Testis (tissue), 3 donors: ENCODE measurements around the gene EHD4. TPM values are rescaled to one million over a fixed set of nuclear protein-coding genes. Genes with fewer than 3 reads are reported as not detected.

Experiments used
- DNase-seq: peaks from one replicate; pipeline ENCODE4 v3.0.0-alpha.2; 2019
- H3K27ac ChIP-seq, 2 donors: fragments of 200-600 bp; sonication (generic); one replicate each; pipeline ENCODE4 v1.5.1; 2019
- H3K27me3 ChIP-seq: fragments of 200-600 bp; sonication (generic); one replicate; pipeline ENCODE4 v1.5.1; 2019
- H3K36me3 ChIP-seq: fragments of 200-600 bp; sonication (generic); one replicate; pipeline ENCODE4 v1.5.1; 2017; ENCODE audit warnings: low read depth; ENCODE audit errors: missing control alignments
- H3K4me1 ChIP-seq: fragments of 200-600 bp; sonication (generic); one replicate; pipeline ENCODE4 v1.5.1; 2019
- H3K4me3 ChIP-seq, 2 donors: fragments of 200-600 bp; sonication (generic); one replicate each; pipeline ENCODE4 v1.5.1; 2017 to 2019
- H3K9me3 ChIP-seq: fragments of 200-600 bp; sonication (generic); one replicate; pipeline ENCODE4 v1.5.1; 2017
- POLR2A ChIP-seq: fragments of 450-650 bp; IDR thresholded peaks from one replicate; pipeline ENCODE4 v1.6.1; 2017; ENCODE audit warnings: antibody characterized with exemption, mild to moderate bottlenecking, moderate library complexity
- WGBS, 2 donors: methylation state at CpG; one replicate each; pipeline ENCODE4 v1.1.5; 2018; 5-methylcytosine and 5-hydroxymethylcytosine counted together
- intact Hi-C: fragments of 100-400 bp; cut with DNase I; formaldehyde crosslinking; loops from one replicate; pipeline ENCODE4 v1.15.1; 2023; ENCODE audit warnings: low total_unique reads
- polyA plus RNA-seq: library from polyadenylated mRNA; stranded (reverse); fragments of 350-450 nt; fragmentation: Illumina TruSeq; extraction: RNeasy Lipid Tissue Mini Kit (QIAGEN cat#74804); gene quantifications from one replicate; pipeline ENCODE4 v1.2.3, GENCODE V29; 2014; ENCODE audit warnings: low read depth, low replicate concordance; ENCODE audit not compliant: insufficient read depth
- total RNA-seq, 2 donors: library from RNA; depleted of rRNA; stranded (reverse); fragments of >200 nt; gene quantifications; one replicate each; pipeline ENCODE4 v1.2.3, GENCODE V29; 2016
- TF ChIP-seq, protein P1 (sequence below), 3 experiments: fragments of 450-650 bp in 2 of 3; fragments of 200-600 bp in 1 of 3; sonication (generic) in 1 of 3; IDR thresholded peaks; one replicate each; pipeline ENCODE4 v1.5.1; 2016 to 2019; ENCODE audit warnings: antibody characterized with exemption in 3 of 3, mild to moderate bottlenecking in 2 of 3, moderate library complexity in 1 of 3

Gene EHD4
- total and polyA plus RNA-seq, 3 donors from 2014 or later = 8.0 to 10.2 (median 9.4) TPM

DNA sequence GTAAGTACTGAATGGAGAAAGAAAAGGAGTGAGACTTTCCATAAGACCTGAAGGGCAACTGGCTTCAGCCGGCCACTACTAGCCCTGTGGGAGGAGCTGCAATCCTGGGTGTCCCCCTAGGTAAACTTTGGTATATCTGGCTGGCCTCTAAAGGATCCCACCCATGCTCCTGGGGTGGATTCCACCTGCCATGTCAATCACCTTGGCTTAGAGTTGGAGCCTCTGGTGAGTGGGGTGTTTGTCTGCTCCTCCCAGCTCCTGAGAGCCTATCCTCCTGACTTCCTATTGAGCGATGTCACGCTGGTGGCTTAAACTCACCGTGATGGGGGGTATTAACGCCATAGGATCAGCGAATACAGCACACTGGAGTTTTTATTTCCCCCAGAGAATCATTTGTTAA lies 81.1 kb downstream of the EHD4 start:
- Histone ChIP-seq H3K27me3 (no peaks in the 10 kb centered on the region), H3K27ac (no peak overlapping the region), H3K4me3 (no peak overlapping the region), H3K4me1 (peaks cover 12% of the 10 kb centered on the region), H3K9me3 (no peaks in the 10 kb centered on the region), H3K36me3 (no peaks in the 10 kb centered on the region)
- TF ChIP-seq, protein P1, sequence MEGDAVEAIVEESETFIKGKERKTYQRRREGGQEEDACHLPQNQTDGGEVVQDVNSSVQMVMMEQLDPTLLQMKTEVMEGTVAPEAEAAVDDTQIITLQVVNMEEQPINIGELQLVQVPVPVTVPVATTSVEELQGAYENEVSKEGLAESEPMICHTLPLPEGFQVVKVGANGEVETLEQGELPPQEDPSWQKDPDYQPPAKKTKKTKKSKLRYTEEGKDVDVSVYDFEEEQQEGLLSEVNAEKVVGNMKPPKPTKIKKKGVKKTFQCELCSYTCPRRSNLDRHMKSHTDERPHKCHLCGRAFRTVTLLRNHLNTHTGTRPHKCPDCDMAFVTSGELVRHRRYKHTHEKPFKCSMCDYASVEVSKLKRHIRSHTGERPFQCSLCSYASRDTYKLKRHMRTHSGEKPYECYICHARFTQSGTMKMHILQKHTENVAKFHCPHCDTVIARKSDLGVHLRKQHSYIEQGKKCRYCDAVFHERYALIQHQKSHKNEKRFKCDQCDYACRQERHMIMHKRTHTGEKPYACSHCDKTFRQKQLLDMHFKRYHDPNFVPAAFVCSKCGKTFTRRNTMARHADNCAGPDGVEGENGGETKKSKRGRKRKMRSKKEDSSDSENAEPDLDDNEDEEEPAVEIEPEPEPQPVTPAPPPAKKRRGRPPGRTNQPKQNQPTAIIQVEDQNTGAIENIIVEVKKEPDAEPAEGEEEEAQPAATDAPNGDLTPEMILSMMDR (IDR thresholded peaks at IDR 0.05) = no peak
- no peak for TF ChIP-seq POLR2A
- WGBS, 2 donors = 93 to 96% methylated on average over 6 of the region's 6 CpGs
- intact Hi-C loops = no loop called here
- DNase-seq = no peak

DNA sequence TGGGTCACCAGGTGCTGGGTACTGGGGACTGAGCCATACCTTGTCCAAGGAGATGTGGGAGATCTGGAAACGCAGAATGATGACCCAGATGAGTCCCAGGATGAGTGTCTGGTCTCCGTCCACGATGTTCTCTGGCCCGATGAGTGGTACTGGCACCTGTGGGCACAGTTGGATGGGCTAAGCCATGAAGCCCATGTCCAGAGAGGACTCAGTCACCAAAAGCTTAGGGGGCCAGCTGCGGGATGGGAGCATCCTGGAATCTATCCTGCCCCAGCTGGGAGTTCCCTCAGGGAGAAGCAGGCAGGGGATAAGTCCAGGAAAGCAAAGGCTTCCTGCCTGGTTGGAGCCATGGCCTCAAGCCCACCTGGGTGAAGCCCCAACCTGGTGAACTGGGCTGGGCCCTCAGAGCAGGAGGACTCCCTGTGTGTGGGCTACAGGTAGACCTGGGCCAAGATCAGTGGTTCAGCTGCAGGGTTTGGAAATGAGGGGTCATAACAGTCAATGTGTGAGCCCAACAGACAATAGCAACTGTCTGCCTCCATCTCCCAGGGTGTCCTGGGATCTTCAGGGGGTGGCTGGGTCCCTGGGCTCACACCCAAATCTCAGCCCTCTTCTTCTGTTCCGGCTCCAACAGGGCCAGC lies 82.2 kb downstream of the EHD4 start:
- Histone ChIP-seq H3K27ac (no peak overlapping the region), H3K4me1 (peaks cover 12% of the 10 kb centered on the region), H3K4me3 (no peak overlapping the region), H3K9me3 (no peaks in the 10 kb centered on the region), H3K27me3 (no peaks in the 10 kb centered on the region), H3K36me3 (no peaks in the 10 kb centered on the region)
- intact Hi-C loops = no loop called here
- no peak for DNase-seq
- 93% methylated on average over 6 of the region's 6 CpGs; no CpG with 5 or more reads in 1 of the 2 donors for WGBS, 2 donors
- TF ChIP-seq, protein P1 (IDR thresholded peaks at IDR 0.05) = no peak
- no peak for TF ChIP-seq POLR2A

DNA sequence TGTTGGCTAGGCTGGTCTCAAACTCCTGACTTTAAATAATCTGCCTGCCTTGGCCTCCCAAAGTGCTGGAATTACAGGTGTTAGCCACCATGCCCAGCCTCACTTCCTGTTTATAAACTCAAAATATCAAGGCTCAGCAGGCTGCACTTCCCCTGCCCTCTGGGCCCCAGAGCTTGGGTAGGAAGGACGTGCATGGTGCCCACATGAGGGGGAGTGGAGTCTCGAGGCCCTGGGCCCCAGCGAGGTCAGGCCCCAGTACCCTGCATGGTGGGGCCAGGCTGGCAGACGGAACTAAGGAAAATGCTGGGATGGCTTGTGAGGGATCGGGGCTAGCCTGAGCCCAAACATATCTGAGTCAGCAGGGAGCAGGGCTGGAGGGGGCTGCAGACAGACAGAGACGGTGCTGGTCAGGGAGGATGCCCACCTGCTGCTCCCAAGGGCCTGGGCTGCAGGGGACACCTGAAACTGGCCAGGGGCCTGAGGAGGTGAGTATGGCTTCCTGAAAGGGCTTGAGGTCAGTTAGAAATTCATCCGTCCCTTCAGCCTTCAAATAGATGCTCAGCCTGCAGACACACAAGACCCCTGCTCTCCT lies 83.6 kb downstream of the EHD4 start:
- no peak overlapping the region for H3K27ac ChIP-seq
- no peak for TF ChIP-seq POLR2A
- TF ChIP-seq, protein P1 (IDR thresholded peaks at IDR 0.05) = no peak
- intact Hi-C loops = no loop called here
- 85 to 91% methylated on average over 7 of the region's 7 CpGs for WGBS, 2 donors
- DNase-seq = no peak
- H3K4me3 ChIP-seq = no peak overlapping the region
- no peaks in the 10 kb centered on the region for H3K36me3 ChIP-seq
- no peaks in the 10 kb centered on the region for H3K9me3 ChIP-seq
- H3K27me3 ChIP-seq = no peaks in the 10 kb centered on the region
- H3K4me1 ChIP-seq = no peaks in the 10 kb centered on the region

GRCh38 chr15:41887893-41888292 lies 84.5 kb downstream of the EHD4 start:
- WGBS, 2 donors = 89 to 91% methylated on average over 9 of the region's 9 CpGs

More at GRCh38 chr15:41887893-41888292, 84.5 kb downstream of the EHD4 start:
- intact Hi-C loops = no loop called here
- DNase-seq = no peak
- Histone ChIP-seq H3K27me3 (no peaks in the 10 kb centered on the region), H3K4me1 (peaks cover 7% of the 10 kb centered on the region), H3K27ac (no peak overlapping the region), H3K9me3 (no peaks in the 10 kb centered on the region), H3K36me3 (no peaks in the 10 kb centered on the region), H3K4me3 (no peak overlapping the region)
- TF ChIP-seq POLR2A = no peak
- TF ChIP-seq, protein P1 (IDR thresholded peaks at IDR 0.05) = no peak
